HG03521 (cell line): ENCODE results near the gene ING5.
"Not testable (repeated sequence)": the region's sequence is repeated elsewhere in the genome, so short reads cannot be mapped to it uniquely, and the experiment has no call there.

Experiments
- ATAC-seq: cut with Tn5 transposase; IDR thresholded peaks from one replicate; pipeline ENCODE4 v1.9.1; 2021; ENCODE audit warnings: mild to moderate bottlenecking, moderate library complexity; ENCODE audit not compliant: unreplicated experiment

The ING5 gene

DNA sequence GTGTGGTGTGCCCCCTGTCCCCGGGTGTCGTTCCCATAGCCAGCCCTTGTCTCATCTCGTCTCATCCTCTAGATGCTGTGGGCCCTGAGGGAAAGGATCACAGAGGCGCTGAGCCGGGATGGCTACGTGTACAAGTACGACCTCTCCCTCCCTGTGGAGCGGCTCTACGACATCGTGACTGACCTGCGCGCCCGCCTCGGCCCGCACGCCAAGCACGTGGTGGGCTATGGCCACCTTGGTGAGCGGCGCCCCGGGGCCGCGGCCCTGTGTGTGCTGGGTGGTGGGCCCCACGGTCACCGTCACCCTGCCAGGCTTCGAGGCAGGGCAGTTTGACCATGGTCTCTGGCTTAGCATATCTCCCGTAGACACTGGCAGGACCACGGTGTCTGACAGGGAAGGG, 53.9 kb downstream of the ING5 start:
- ATAC-seq = no peak

DNA sequence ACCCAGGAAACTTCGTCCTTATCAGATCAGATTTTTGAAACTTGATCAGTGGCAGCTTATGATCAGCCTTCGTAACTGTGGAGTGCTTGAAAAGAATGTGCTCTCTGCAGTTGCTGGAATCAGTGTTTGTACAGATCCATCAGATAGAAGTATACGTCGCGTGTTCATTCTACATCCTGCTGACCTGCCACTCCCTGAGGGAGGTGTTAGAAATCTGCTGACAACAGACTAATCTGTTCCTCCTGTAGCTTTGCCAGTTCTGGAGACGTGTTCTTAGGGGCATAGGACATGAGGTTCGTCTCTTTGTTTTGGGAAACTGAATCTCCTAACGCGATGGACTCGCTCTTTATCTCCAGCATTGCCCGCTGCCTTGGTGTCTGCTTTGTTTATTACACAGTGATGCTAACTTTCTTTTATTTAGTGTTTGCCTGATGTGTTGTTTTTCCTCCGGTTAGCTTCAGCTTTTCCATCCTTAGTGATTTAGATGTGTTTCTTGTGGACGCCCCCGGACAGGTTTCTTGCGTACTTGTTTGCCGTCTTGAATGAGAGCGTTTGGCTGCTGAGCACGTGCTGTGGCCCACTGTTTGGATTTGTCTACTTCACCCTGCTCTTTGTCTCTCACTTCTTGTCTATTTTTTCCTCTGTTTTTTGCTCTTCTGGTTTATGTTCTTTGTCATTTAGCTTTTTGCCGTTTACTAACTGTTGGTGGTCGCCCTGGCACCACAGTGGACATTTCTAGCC, 57.4 kb downstream of the ING5 start:
- no peak for ATAC-seq

DNA sequence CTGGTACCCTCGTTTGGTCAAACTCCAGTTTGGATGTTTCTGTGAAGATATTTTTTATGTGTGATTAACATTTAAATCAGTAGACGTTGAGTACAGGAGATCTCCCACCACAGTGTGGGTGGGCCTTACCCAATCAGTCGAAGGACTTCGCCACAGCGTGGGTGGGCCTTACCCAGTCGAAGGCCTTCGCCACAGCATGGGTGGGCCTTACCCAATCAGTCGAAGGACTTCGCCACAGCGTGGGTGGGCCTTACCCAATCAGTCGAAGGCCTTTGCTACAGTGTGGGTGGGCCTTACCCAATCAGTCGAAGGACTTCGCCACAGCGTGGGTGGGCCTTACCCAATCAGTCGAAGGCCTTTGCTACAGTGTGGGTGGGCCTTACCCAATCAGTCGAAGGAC, 58.1 kb downstream of the ING5 start:
- not testable (repeated sequence) for ATAC-seq

DNA sequence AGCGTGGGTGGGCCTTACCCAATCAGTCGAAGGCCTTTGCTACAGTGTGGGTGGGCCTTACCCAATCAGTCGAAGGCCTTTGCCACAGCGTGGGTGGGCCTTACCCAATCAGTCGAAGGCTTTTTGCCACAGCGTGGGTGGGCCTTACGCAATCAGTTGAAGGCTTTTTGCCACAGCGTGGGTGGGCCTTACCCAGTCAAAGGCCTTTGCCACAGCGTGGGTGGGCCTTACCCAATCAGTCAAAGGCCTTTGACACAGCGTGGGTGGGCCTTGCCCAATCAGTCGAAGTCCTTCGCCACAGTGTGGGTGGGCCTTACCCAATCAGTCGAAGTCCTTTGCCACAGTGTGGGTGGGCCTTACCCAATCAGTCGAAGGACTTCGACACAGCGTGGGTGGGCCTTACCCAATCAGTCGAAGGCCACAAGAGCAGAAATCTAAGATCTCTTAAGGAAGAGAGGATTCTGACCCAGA, 58.5 kb downstream of the ING5 start:
- no peak for ATAC-seq

DNA sequence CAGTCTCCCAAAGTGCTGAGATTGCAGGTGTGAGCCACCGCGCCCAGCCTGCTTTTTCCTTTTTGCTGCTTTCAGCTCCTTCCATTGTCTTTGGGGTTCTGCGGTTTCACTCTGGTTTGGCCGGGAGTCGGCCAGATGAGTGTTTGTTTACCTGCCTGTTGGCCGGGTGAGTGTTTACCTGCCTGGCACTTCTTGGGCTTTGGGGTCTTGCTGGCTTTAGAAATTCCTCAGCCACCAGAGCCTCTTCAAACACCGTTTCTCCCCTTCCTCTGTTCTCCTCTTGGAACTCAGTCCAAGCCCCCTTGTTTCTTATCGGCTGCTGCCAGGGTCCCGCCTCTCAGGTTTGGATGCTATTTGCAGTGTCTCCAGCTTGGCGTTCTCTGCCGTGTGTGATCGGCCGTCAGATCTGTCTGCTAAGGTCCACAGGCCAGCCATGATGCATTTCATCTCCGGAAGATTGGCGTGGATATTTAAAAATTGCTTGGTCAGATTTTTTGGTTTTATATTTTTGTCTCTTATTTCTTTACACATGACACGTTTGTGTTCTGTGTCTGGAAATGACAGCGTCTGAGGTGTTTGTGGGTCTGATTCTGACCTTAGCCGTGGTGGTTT, 60.6 kb downstream of the ING5 start:
- no peak for ATAC-seq

DNA sequence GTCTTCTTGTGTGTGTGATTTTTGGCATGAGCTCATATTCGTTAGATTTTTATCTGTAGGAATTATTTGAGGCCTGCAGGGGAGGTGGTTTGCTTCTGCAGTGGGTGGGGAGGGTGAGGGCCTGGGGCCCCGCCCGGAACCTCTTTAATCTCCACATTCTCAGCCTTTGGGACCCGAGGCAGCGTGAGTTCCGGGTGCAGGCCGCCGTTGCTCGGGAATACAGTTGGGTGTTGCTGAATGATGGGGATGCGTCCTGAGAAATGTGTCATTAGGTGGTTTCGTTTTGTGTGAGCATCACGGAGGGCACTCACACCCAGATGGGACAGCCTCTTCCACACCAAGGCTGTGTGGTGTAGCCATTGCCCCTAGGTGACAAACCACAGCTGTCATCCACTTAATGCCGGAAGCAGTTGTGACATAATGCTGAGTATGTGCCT, 61.1 kb downstream of the ING5 start:
- ATAC-seq = no peak

DNA sequence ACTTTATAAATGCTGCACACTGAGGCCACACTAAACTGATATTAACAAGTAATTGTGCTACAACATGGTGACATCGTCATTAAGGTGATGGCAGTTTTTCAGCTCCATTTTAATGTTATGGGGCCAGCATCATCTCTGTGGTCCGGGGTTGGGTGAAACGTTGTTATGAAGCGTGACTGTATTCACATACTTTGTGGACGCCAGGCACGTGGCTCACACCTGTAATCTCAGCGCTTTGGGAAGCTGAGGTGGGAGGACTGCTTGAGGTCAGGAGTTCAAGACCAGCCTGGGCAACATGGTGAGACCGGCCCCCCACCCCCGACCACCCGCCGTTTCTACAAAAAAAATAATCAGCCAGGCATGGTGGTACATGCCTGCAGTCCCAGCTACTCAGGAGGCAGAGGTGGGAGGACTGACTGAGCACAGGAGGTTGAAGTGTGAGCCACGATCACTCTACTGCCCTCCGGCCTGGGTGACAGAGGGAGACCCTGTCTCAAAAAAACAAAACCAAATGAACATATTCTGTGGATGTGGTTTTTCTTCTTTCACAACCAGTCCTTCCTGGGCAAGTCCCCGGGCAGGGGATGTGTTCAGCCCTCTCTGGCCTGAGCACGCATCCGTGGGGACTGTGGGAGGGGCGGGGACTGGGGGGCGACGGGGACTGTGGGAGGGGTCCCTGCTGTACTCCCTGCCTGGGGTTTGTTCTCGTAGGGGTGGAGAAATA, 61.9 kb downstream of the ING5 start:
- no peak for ATAC-seq

DNA sequence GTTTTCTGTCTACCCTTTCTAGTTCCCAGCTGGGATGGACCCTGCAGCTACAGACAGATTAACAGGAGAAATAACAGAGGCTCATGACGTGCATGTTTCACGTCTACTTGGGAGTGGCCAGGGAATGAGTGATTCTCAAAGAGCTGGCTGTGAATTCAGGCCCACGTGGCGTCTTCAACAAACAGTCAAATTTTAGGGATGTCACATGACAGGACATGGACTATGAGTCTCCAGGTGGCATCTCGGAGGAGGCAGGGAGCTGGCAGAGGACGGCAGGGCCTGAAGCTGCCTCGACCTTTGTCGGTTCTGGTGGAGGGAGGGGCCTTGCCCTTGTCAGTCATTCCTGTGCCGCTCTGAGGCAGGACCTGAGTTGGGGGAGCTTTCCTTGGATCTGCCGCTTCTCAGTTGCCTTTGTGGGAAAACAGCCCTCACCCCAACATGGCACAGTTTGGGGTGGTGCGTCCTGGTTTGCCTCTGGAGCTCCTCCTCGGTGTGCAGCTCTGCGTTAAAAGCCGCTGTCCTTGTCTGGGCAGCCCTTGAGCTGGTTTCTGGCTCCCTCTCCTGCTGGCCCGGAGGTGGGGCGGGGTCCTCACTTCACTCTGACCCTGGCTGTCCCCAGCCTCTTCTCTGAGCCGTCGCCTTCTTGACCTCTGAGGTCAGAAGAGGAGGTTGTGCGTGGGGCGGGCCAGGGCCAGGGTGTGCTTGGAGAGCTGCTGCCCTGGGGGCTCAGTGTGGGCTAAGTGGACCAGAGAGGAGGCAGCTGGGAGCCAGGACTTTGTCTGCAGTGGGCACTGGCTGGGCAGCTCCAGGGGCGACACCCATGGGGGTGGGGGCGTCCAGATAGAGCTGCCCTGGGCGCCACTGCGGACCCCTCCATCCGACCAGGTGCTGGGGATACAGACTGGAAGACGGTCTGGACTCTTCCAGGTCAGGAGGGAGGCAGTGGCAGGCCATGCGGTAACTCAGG, 62.7 kb downstream of the ING5 start:
- ATAC-seq = no peak

DNA sequence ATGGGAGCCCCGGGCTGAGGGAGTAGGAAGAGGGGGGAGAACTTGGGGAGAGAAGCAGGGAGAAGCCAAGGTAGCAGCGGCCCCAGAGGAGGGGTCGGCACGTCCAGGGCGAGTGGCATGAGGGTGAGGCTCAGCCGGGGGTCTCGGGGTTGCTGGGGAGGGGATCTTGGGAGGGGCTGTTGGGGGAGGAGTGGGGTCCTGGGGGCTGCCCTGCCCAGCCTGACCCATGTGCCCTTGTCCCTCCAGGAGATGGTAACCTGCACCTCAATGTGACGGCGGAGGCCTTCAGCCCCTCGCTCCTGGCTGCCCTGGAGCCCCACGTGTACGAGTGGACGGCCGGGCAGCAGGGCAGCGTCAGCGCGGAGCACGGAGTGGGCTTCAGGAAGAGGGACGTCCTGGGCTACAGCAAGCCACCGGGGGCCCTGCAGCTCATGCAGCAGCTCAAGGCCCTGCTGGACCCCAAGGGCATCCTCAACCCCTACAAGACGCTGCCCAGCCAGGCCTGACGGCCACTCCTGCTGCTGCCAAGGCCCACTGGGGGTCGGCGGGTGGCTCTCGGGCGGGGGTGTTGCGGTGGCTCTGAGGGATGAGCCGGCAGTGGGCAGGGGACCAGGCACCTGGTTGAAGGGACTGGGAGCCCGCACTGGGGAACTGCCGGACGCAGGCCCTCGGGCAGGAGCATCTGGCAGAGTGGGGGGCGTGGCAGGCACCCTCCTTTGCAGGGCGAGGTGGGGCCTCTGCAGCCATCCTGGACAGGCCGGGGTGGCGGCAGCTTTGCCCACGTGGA, 65.8 kb downstream of the ING5 start:
- ATAC-seq = no peak

DNA sequence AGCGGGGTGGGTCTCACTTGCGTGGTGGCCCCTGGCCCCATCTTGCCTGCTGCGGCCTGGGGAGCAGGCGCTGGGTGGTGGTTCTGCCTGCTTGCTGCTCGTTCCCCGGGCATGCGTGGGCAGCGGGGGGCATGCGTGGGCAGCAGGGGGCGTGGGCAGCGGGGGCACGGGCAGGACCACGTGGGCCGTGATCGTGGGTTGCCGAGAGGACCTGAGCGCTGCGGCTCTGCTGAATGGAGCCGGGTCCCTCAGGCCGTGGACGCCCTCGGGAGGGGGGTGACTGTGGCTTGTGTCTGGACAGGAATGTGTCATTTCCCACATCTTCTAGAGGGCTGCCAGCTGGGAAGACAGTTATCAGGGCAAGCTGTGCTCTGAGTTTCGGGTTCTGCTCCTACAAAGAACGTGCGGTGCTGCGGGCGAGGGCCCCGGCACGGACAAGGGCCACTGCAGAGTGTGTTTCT, 66.4 kb downstream of the ING5 start:
- no peak for ATAC-seq

DNA sequence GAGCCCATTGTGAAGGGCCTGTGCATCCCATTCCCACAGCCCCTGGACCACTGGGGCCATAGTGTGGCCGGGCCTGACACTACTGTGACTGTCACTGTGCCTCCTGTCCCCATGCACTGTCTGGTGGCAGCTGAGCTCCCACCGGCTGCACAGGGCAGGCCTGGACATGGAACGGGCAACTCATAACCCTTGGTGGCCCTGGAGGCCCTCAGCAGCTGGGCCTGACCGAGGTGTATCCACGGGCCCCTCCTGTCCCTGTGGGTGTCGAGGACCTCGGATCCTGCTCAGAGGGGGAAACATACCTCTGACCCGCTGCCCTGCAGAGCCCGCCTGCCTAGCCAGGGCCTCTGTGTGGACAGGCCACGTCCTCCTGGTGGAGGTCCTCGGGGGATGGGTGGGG, 67.0 kb downstream of the ING5 start:
- ATAC-seq = no peak

DNA sequence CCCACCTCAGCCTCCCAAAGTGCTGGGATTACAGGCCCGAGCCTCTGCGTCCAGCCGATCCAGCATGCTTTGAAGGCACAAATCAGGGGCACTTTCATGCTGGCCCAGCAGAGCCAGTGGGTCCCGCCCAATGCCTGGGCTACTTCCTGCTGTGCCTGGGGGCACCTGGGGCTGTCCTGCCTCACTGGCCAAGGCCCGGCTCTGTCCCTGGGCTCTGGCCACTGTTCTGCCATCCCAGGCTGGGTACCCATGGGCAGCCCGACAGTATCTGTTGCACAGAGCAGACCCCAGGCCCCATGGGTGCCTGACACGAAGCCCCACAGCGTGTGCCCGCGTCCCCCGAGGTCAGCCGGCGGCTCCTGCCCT, 68.0 kb downstream of the ING5 start:
- ATAC-seq = no peak

DNA sequence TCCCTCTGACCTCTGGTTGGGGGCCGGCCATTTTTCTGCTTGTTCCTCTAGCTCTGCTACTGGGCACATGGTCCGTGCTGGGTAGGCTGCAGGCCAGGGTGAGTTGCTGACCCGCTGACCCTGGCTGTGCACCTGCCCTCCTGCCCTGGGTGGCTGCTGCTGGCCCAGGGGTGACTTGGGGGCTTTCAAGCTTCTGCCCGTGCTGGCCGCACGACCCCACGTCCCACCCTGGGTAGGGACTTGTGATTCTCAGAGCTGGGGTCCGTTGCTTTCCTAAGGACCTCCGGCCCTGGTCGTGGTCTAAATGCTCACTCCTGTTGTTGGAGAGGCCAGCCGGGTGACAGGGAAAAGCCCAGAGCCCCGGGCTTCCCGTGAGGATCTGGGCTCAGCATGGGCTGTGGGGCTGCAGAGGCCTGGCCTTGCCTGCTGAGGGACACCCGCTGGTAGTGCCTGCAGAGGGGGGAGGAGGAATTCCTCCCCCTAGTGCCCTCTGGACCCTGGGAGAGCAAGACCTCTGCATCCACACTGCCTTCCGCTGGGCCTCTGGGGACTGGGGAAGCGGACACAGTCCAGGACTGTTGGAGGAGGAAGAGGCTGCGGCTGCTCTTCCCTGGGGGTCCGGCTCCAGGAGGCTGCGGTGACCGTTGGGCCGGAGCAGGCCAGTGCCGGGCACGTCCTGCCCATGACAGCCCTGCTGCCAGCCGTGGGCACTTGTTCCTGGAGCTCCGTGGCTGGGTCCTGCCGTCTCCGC, 68.5 kb downstream of the ING5 start:
- no peak for ATAC-seq

DNA sequence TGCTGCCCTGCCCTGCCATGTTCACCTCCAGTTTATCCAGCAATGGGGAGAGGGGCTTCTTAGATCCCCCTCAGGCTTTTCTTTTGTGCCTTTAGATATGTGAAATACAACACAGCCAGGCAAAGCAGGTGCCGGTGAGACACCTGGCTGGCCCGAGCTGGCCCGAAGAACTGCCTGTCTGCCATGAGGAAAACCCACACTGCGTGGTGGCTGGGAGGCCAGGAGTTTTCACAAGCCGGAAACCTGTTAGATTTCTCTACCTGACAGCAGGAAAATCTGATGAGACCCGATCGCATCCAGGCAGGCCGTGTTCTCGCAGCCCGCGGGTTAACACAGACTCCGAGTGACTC, 69.1 kb downstream of the ING5 start:
- no peak for ATAC-seq

DNA sequence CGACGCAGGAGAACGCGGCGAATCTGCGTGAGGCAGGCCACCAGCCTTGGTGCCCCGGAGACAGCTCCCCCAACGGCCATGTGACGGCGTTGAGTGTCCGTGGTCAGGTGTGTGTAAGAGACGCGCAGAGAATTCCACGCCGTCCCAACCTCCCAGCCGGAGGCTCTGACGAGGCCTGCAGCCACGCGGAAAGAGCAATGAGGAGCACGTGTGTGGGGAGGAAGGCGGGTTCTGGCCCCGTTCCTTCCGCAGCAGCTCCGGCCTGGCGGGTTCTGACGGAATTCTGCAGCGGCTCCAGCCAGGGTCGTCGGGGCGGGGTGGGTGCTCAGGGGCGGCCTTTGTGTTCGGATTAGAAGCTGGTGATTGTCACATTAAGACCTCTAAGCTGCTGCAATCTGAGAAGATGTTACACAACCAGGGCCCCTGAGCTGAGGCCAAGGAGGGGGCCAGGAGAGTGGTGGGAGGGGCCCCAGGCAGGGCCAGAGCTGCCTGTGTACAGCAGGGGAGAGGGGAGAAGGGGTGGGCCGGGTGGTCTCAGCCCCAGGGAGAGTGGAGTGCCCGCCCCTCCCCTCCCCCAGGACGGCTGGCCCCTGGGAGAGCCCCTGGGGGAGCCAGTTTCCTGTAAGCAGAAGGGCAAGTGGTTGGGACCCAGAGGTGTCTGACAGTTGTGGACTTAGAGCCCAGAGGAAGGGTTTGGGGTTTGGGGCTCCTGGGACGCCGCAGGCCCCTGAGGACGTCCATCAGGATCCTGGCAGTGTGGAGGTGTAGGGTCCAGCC, 69.6 kb downstream of the ING5 start:
- ATAC-seq = no peak

DNA sequence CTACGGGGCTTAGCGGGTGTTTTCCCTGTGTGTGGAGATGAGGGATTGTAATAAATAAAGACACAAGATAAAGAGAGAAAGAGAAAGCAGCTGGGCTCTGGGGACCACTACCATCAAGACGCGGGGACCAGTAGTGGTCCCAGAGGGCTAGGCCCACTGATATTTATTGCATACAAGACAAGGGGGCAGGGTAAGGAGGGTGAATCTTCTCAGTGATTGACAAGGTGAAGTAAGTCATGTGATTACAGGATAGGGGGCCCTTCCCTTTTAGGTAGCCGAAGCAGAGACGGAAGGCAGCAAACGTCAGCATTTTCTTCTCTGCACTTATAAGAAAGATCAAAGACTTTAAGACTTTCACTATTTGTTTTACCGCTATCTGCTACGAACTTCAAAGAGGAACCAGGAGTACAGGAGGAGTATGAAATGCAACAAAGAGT, 70.2 kb downstream of the ING5 start:
- ATAC-seq = no peak

DNA sequence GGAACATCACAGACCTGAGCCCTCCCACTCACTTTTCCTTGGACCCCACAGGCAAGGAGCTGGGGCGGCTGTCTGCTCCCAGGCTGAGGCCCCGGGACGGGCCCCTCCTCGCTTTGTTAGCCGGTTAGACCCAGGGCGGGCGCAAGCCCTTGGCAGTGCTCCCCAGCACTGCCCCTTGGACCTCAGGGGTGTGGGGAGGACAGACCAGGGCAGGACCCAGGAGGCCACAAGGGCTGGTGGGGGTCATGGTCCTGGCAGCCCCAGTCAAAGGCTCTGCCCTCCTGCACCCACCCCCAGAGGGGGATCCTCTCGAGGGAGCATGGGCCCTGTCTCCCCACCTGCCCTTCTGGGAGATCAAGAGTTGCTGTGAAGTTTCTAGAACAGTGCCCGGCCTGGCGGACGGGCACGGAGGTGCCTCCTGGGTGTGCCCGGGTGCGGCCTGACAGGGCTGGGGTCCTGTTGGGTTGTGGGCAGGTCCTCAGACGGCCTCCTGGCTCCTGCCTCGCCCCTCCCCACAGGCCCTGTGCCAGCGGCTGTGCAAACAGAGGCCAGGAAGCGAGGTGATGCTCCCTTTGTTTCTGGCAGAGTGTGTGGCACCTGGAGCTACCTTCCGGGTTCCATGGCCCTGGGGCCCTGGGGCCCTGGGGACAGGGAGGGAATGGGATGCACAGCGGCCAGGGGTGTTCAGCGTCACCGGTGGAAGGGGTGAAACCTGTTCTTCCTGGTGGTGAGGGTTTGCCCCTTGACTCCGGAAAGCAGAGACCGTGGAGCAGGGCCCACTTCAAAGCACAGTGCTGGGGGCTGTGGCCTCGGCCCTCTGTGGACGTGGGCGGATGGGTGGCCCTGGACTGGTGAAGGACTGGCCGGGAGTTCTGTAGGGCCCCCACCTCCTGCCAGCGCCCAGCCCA, 71.9 kb downstream of the ING5 start:
- no peak for ATAC-seq
